Activated T-cell treated with anti-CD3 and anti-CD28 coated beads, Interleukin-2, amount 50 U/mL, for 72 hours (primary cell): Measurements from ENCODE around the gene COL18A1. TPM values are rescaled to one million over a fixed set of nuclear protein-coding genes. Genes with fewer than 3 reads are reported as not detected.

Source experiments
- ATAC-seq, 2 donors: fragments of 150-1000 bp; cut with Tn5 transposase; replicated peaks in 1 of 2; 2 replicates each; pipeline ENCODE4 v1.10.0; 2021; ENCODE audit warnings: moderate library complexity in 2 of 2, mild to moderate bottlenecking in 1 of 2
- DNase-seq, 2 donors: peaks; one replicate each; pipeline ENCODE4 v3.0.0; 2021 to 2022; ENCODE audit warnings: mixed read lengths in 1 of 2
- H3K27ac Mint-ChIP-seq: one replicate; pipeline ENCODE4 v1.8.0; 2022; ENCODE audit warnings: mild to moderate bottlenecking, moderate library complexity, mixed read lengths
- H3K27me3 Mint-ChIP-seq: one replicate; pipeline ENCODE4 v1.8.0; 2022; ENCODE audit warnings: low read depth, mixed read lengths
- H3K36me3 Mint-ChIP-seq, 2 donors: one replicate each; pipeline ENCODE4 v1.8.0; 2022; ENCODE audit warnings: mixed read lengths in 2 of 2, mild to moderate bottlenecking in 1 of 2; ENCODE audit not compliant: insufficient read depth in 2 of 2
- H3K4me1 Mint-ChIP-seq: one replicate; pipeline ENCODE4 v1.8.0; 2022; ENCODE audit warnings: low read depth, mixed read lengths
- H3K4me3 Mint-ChIP-seq, 2 donors: one replicate each; pipeline ENCODE4 v1.8.0; 2022; ENCODE audit warnings: mild to moderate bottlenecking in 2 of 2, mixed read lengths in 2 of 2, moderate library complexity in 2 of 2
- H3K9me3 Mint-ChIP-seq, 2 donors: one replicate each; pipeline ENCODE4 v1.8.0; 2022; ENCODE audit warnings: mixed read lengths in 2 of 2
- total RNA-seq, 2 donors: library from RNA; stranded (reverse); gene quantifications; one replicate each; pipeline ENCODE4 v1.2.3, GENCODE V29; 2022

Gene COL18A1
- 1 to 10 TPM; 4.9 to 7.5 TPM for total RNA-seq

DNA sequence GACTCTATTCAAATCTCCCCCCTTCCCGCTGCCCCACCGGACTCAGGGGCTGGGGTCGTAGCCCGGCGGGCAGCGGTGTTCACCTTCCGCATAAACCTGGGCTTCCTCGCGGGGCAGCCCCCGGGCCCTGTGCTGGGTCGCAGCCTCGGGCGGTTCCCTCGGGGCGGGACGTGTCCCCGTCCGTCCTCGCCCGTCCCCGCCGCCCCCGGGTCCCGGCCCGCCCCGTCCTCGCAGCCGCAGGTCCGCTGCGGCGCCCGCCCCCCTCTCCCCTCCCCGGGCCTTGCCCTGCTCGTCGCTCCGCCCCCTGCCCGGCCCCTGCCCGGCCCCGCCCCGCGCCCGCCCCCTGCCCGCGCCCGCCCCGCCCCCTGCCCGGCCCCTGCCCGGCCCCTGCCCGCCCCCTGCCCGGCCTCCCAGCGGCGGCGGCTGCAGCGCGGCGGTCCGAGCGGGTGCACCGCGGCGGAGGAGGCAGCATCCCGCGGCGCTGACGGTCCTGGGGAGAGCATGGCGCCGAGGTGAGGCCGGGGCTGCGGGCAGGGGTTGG is at the start of gene COL18A1:
COL18A1 (plus strand) TSS at position 436 of the 541 bp plus-strand sequence; CDS start at position 502, 66 bp downstream.
- H3K4me3 Mint-ChIP-seq = peak within 1 kb of the TSS; percentile 81 to 82
- peaks cover 15% of the 10 kb centered on the region for H3K4me1 Mint-ChIP-seq
- ATAC-seq = peak; percentile 74
- peaks cover 4 to 8% of the 10 kb centered on the region in 2 donors for H3K36me3 Mint-ChIP-seq
- peak; percentile 43 to 61 for DNase-seq
- H3K27ac Mint-ChIP-seq = no peak within 1 kb of the TSS
- peaks cover 47% of the 10 kb centered on the region for H3K27me3 Mint-ChIP-seq
- H3K9me3 Mint-ChIP-seq = peaks cover 5 to 7% of the 10 kb centered on the region in 2 donors

DNA sequence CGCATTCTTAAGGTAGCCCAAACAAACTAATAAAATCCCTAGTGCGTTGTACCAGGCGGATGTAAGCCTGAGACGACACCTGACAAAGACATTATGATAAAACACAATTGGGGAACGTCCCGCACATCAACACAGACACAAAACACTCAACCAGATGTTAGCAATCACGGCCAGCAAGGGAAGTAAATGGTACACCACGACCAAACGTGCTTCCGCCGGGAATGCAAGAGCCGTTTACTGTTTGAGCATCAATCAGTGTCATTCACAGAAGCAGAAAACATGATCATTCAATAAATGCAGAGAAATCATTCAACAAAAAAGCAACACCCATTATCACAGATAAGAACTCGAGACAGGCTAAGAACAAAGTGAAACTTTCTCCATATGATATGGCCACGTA is 49.4 kb upstream of the COL18A1 start:
- no peak for ATAC-seq
- no peaks in the 10 kb centered on the region for H3K36me3 Mint-ChIP-seq
- no peaks in the 10 kb centered on the region for H3K9me3 Mint-ChIP-seq
- peaks cover 26% of the 10 kb centered on the region for H3K27me3 Mint-ChIP-seq
- no peak overlapping the region for H3K27ac Mint-ChIP-seq
- DNase-seq = no peak
- peaks cover 14% of the 10 kb centered on the region for H3K4me1 Mint-ChIP-seq
- H3K4me3 Mint-ChIP-seq = peak overlapping the region in 1 of 2 donors; percentile 15

DNA sequence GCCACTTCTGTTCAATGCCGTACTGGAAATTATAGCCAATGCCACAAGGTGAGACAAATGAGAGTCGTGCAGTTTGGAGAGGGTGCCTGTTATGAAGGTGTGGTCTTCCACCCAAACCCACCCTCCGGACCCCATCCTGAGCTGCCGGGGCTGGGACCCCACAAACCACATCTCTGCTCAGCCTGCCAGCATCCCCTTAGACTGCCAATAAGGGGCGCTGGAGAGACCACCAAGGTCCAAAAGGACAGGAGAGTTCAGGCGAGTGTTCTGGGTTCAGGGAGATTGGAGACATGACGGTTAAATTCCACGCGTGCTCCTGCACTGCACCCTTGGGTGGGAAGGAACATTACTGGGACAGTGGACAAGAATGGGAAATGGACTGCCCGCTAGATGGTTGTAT is 48.7 kb upstream of the COL18A1 start:
- ATAC-seq = no peak
- DNase-seq = no peak
- H3K27ac Mint-ChIP-seq = no peak overlapping the region
- no peaks in the 10 kb centered on the region for H3K36me3 Mint-ChIP-seq
- no peak overlapping the region for H3K4me3 Mint-ChIP-seq
- peaks cover 26% of the 10 kb centered on the region for H3K27me3 Mint-ChIP-seq
- H3K9me3 Mint-ChIP-seq = no peaks in the 10 kb centered on the region
- peaks cover 14% of the 10 kb centered on the region for H3K4me1 Mint-ChIP-seq

DNA sequence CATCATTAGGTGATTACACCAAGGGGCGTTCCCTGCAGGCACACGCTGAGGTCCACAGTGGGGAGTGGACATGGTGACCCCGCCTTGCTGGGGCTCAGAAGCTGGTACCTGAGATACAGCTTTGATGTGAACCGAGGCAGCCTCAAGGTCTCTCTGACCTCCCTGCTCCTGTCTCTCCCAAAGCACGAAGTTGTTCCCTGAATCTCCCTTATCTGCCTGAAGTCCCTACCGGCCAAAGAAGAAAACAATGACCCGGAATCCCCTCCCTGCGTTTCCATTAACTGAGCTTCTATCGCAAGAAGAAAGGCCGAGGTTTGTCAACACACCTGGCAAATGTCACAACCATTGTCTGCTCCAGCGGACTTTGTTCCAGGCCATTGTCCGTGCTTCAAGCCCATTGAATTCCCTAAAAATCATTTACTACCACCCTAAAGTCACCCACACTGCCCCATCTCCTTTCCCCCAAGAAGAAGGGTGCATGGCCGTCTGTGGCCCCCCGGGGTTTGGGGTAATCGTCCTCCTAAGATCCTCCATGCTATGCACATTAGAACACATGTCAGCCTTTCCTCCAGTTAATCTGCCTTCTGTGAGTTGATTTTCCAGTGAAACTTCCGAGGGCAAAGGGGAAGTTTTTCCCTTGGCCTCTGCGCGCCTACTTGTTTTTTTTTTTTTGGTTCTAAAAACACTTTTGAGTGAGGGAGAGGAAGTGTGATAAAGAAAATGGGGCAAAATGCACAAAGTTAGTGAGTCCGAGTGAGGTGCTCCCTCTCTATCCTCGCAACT is 48.1 kb upstream of the COL18A1 start:
- H3K9me3 Mint-ChIP-seq = no peaks in the 10 kb centered on the region
- H3K27ac Mint-ChIP-seq = no peak overlapping the region

DNA sequence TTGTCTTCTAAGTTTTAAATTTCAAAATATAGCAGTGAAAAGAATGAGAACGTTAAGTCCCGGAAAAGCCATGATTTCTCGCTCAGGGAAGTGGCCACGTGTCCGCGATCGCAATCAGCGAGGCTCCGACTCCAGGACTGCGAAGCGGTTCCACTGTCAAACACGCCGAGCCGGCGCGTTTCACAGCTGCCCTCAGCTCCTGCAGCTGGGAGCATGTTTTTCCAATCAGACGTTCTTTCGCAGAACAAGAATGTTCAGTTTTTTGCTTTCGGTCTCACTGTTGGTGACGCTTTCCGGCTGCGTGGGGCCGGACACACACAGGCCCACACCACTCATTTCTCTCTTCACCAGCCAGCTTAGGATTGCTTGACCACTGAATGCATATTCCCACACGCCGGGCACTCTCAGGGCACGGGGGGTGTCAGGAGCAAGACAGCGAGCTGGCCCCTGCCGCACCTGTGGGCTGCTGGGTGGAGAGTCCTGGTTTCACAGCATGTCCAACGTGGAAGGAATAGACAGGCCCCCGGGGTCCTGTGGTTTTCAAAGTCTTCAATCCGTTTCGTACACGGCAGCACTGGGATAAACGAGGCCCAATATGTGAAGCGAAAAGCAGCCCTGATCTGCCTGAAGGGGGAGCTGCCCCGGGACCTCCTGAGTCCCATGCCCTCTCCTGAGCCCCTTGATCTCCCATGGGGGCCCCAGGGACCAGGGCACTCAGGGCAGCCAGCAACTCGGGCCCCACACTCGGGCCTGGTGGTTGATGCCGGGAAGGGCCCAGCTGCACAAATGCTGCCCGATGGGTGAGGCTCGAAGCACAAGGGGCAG is 47.3 kb upstream of the COL18A1 start:
- DNase-seq = no peak
- Mint-ChIP-seq H3K4me3 (no peak overlapping the region), H3K9me3 (no peaks in the 10 kb centered on the region), H3K27me3 (peaks cover 26% of the 10 kb centered on the region), H3K36me3 (no peaks in the 10 kb centered on the region), H3K27ac (no peak overlapping the region), H3K4me1 (peaks cover 14% of the 10 kb centered on the region)
- no peak for ATAC-seq

More for the DNA sequence above, 48.1 kb upstream of the COL18A1 start:
- peaks cover 14% of the 10 kb centered on the region for H3K4me1 Mint-ChIP-seq
- no peak for DNase-seq
- no peaks in the 10 kb centered on the region for H3K36me3 Mint-ChIP-seq
- no peak for ATAC-seq
- peaks cover 26% of the 10 kb centered on the region for H3K27me3 Mint-ChIP-seq
- H3K4me3 Mint-ChIP-seq = no peak overlapping the region

DNA sequence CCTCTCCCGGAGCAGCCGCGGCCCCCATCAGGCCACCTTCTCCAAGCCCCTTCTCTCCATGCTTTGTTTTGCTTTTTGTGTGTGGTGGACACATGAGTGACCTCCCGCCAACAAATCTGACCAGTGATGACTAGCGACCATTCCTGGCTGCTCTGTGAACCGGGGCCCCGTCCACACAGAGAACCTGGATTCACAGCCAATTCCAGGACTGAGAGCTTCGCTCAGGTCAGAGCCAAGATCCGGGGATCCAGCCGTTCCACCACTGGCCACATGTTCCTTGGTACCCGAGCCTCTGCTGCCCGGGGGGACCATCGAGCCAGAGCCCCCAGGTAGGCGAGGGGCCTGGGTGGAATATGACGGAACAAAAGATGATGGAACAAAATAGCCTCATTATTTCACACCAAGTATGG is 46.7 kb upstream of the COL18A1 start:
- peaks cover 26% of the 10 kb centered on the region for H3K27me3 Mint-ChIP-seq
- H3K36me3 Mint-ChIP-seq = no peaks in the 10 kb centered on the region
- peaks cover 14% of the 10 kb centered on the region for H3K4me1 Mint-ChIP-seq
- DNase-seq (no peak), ATAC-seq (no peak)
- H3K9me3 Mint-ChIP-seq = no peaks in the 10 kb centered on the region
- H3K4me3 Mint-ChIP-seq = no peak overlapping the region
- no peak overlapping the region for H3K27ac Mint-ChIP-seq

DNA sequence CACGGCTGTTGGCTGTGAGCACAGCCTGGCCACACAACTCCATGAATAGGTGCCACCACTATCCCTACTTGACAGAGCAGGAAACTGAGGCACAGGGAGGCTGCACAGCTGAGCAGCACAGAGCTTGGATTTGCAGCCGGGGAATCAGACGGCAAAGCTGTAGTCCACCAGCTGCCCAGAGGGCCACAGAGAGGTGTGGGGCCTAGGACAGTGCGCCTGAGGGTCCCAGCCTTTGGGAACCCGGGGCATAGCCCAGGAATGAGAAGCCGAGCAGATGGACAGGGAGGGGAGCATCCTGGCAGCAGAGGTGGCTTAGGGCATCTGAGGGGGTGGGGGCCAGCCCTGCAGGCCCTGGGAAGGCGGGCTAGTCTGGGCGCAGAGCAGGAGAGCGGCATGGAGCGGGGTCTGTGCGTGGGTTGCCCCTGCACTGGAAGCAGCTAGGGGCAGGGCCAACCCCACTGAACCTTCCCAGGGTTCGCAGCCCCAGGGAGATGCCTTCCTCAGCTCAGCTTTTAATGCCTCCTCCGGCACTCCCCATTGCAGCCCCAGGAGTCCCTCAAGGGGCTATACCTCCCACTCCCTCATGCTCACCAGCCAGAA is 46.2 kb upstream of the COL18A1 start:
- DNase-seq (no peak), ATAC-seq (no peak)
- no peak overlapping the region for H3K4me3 Mint-ChIP-seq
- H3K4me1 Mint-ChIP-seq = peaks cover 16% of the 10 kb centered on the region
- peaks cover 27% of the 10 kb centered on the region for H3K27me3 Mint-ChIP-seq
- H3K36me3 Mint-ChIP-seq = no peaks in the 10 kb centered on the region
- H3K9me3 Mint-ChIP-seq = no peaks in the 10 kb centered on the region
- no peak overlapping the region for H3K27ac Mint-ChIP-seq

DNA sequence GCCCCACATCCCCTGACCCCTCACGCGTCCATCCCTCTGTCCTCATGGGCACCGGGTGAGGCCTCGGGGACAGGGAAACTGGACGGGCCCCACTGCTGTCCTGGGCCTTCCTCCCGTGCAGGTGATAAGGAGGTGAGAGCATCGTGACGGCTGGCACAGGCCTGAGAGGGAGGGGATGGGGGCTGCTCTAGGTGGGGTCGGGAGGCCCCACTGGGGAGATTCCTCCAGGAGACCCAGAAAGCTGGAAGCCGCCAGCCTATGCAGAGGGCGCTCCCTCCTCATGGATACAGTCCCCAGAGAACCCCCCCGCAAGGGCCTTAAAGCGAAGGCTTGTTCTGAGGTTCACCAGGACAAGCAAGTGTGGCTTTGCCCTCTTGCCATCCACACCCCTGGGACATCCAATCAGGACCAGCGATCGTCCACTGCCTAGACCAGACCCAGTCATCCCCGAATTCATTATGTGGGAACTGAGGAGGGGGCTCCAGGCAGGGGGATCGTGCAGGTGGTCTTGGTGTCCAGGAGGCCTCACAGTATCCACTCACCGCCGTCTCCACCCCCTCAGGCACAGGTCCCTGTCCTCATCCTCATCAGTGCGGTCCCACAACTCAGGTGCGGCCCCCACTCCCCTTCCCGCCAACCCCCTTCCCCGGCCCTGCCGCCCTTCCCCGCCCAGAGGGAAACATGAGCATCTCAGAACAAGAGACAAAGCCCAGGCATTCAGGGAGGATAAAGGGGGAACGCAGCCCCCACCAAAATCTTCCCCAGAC is 45.3 kb upstream of the COL18A1 start:
- no peak for DNase-seq
- Mint-ChIP-seq H3K36me3 (no peaks in the 10 kb centered on the region), H3K9me3 (no peaks in the 10 kb centered on the region), H3K4me3 (no peak overlapping the region), H3K27me3 (peaks cover 34% of the 10 kb centered on the region), H3K27ac (no peak overlapping the region), H3K4me1 (peaks cover 24% of the 10 kb centered on the region)
- no peak for ATAC-seq

DNA sequence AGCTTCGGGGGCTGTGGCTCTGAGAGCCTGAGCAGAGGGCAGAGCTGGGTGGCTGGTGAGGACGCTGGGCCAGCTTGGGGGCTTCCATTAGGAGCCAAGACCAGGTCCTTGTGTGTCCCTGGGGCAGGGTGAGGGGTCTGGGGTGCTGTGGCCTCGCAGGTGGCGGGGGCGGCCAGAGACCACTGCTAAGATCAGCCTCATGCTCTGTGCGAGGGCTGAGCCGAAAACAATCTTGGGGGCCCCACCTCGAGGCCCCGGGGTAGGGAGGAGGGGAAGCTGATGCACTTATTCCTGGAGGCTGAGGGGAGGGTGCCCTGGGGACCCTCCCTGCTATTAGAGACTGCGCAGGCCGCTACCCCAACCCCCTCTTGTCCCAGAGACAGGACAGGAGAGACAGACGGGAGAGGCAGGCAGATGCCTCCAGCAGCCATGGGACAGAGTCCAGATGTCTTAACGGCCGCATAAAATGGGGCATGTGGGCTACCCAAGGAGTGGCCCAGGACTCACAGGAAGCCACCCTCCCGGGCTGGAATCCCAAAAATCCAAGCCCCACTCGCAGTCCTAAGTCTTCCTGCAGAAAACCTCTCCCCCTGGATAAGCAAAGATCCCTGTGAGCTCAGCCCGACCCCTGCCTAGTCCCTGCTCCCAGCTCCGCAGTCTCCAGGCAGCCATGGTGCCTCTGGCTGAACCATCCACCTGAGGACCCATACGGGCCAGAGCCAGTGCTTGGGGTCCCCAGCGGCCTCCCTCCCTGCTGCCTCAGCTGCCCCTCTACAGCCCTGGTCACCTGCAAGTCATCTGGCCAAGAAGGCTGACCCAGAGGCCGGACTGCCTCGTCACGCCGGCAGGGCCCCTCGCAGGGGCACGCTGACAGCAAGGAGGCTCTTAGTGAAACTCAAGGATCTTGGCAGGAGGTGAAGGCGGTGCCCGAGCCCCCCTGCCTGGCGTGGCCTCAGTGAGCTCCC is 43.6 kb upstream of the COL18A1 start:
- H3K4me3 Mint-ChIP-seq = no peak overlapping the region
- peaks cover 19% of the 10 kb centered on the region for H3K27me3 Mint-ChIP-seq
- H3K27ac Mint-ChIP-seq = no peak overlapping the region
- peaks cover 10% of the 10 kb centered on the region for H3K4me1 Mint-ChIP-seq
- H3K36me3 Mint-ChIP-seq = no peaks in the 10 kb centered on the region
- DNase-seq = no peak
- ATAC-seq = no peak
- no peaks in the 10 kb centered on the region for H3K9me3 Mint-ChIP-seq

DNA sequence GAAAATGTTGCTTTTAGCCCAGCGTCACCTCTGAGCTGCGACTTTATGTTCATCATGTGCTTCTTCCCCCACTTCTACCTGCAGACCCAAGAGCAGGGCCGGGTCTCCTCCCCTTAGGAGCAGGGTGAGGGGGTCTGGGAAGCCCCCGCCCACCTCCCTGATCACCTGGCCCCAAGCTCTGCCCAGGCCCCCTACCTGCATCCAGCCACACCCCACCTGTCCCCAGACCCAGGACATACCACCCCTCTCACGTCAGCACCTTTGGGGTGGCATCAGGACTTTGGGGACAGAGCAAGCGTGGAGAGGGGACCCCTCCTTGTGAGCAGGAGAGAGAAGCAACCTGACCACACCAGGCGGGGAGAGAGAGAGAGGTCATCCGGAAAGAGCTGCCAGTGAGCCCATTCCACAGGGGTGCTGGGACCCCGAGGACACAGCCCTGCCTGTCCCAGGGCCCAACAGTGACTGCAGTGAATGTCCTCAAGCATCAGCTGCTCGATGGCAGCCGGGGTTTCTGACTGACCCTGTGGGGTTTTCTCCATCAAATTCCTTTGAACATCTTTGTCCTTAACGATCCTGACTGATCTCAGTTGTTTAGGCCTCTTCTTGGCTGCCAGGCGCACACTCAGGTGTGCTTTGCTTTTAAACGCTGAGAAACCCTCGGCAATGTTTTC is 42.8 kb upstream of the COL18A1 start:
- H3K4me3 Mint-ChIP-seq = no peak overlapping the region
- ATAC-seq (no peak), DNase-seq (no peak)
- no peak overlapping the region for H3K27ac Mint-ChIP-seq
- no peaks in the 10 kb centered on the region for H3K9me3 Mint-ChIP-seq
- H3K36me3 Mint-ChIP-seq = no peaks in the 10 kb centered on the region
- peaks cover 10% of the 10 kb centered on the region for H3K4me1 Mint-ChIP-seq
- peaks cover 10% of the 10 kb centered on the region for H3K27me3 Mint-ChIP-seq

DNA sequence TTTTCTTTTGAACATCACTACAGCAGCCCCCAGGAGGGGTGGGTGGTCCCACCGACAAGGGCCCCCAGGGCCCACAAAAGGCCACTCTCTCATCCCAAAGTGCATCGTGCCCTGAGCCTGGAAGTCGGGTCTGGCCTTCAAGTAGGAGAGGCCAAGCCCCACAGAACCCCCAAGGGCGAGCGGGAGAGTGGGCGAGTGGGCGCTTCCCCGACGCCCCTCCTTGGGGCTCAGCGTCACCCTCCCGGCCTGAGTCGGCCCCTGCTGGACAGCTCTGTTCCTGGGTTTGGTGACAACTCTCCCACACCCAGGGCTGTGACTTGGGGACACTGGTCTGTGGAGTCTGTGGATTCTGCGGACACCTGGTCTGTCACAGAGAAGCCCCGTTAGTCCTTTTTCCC is 42.2 kb upstream of the COL18A1 start:
- no peak for DNase-seq
- Mint-ChIP-seq H3K4me3 (no peak overlapping the region), H3K27ac (no peak overlapping the region), H3K9me3 (no peaks in the 10 kb centered on the region), H3K27me3 (peaks cover 8% of the 10 kb centered on the region), H3K4me1 (peaks cover 10% of the 10 kb centered on the region), H3K36me3 (no peaks in the 10 kb centered on the region)
- no peak for ATAC-seq
